Limb (tissue), 2 donors: Measurements from ENCODE around the gene CTNNA2.

Experiments
- DNase-seq, 2 donors: peaks; one replicate each; pipeline ENCODE4 v3.0.0-alpha.2; 2016; ENCODE audit errors: extremely low spot score in 2 of 2

The CTNNA2 gene

DNA sequence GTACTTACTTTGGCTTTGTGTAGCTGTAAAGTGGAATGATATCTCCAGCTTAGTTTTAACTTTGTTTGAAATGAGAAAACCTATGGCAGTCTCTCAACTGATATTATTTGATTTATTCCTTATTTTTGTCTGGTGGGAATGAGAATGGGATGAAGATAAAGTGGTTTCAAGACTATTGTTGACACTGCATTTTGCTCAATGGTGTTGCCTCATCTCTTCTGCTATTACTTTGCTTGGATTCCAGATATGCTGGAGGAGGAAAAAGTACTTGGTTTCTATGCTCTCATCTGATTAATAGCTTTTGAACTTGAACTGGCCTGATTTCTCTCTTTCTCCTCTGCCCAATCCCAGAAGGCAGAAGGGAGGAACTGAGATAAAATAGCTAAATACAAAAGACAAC, 198.2 kb downstream of the CTNNA2 start:
- no peak for DNase-seq

GRCh38 chr2:79713131-79713785, 200.4 kb downstream of the CTNNA2 start:
- DNase-seq: no peak

GRCh38 chr2:79714283-79714682, 201.4 kb downstream of the CTNNA2 start:
- no peak for DNase-seq

DNA sequence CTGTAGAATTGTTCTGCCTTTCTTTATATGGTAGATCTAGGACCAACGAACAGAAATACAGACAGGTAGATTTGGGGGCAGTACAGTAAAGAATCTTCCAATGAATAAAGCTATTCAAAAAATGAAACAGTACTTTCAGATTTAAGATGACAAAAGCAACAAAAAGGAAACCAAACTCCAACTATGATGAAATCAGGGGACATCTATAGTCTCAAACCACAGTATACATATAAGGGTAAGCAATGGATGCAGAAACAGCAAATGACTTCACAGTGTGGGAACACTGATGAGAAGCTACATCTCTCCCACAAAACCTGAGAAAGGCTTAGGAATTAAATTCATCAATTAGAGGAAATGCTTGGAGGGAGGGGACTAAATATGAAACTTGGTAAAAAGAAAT, 202.5 kb downstream of the CTNNA2 start:
- no peak for DNase-seq

GRCh38 chr2:79716266-79716665, 203.4 kb downstream of the CTNNA2 start:
- no peak for DNase-seq

GRCh38 chr2:79717364-79718007, 204.6 kb downstream of the CTNNA2 start:
- no peak for DNase-seq

GRCh38 chr2:79721061-79721460, 208.2 kb downstream of the CTNNA2 start:
- DNase-seq: no peak

- no peak for DNase-seq
Observed at GRCh38 chr2:79721966-79722365, 209.1 kb downstream of the CTNNA2 start.

- no peak for DNase-seq
Observed at GRCh38 chr2:79723830-79724229, 211.0 kb downstream of the CTNNA2 start.

DNA sequence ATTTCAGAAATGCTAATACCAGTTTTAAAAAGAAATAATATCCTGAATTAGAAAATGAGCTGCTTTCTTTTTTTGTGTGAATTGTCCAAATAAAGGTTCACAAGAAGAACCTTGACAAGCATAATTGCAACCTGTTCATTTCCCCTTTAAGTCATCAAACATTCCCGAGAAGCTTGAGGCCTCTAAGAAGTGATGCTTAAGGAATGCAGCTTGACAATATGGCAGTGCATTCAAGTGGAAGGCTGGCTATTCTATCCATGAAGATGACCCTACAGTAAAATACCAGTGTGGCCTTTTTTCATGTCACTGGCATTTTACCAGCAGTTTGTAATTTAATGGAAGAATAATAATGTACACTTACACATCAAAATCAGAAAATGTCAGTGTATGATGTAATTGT, 216.7 kb downstream of the CTNNA2 start:
- no peak for DNase-seq

DNA sequence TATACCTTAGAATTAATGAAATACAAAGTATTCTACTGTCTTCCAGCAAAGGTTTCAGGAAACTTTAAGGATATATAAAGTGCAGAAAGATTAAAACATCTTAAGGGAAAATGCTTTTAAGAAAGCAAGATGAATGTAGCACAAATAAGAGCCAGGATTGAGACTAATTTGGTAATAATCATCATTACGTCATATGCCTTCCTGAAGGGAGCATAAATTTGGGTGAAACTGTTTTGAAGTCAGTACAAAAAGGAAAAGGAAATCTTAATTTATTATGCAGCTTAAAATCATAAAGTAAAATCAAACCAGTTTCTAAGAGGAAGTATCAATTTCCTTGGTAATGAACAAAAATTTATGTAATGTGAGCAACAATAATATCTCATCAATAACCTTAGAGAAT, 221.7 kb downstream of the CTNNA2 start:
- DNase-seq: no peak

- DNase-seq: no peak
Observed at GRCh38 chr2:79740879-79741443, 228.1 kb downstream of the CTNNA2 start.

DNA sequence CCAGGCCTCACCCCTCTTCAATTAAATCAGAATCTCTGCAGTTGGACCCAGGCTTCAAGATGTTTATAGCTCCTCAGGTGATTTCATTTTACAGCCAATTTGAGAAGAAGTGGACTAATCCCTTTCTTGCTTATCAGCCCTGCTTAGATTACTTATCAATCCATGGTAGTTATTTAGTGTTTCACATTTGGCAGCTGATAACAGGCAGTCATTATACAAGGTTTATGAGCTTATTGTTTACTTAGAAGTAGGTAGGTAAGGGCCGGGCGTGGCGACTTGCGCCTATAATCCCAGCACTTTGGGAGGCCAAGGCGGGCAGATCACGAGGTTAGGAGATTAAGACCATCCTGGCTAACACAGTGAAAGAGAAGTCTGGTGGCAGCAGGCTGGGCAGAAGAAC, 237.5 kb downstream of the CTNNA2 start:
- no peak for DNase-seq

GRCh38 chr2:79757526-79757925, 244.7 kb downstream of the CTNNA2 start:
- no peak for DNase-seq

DNA sequence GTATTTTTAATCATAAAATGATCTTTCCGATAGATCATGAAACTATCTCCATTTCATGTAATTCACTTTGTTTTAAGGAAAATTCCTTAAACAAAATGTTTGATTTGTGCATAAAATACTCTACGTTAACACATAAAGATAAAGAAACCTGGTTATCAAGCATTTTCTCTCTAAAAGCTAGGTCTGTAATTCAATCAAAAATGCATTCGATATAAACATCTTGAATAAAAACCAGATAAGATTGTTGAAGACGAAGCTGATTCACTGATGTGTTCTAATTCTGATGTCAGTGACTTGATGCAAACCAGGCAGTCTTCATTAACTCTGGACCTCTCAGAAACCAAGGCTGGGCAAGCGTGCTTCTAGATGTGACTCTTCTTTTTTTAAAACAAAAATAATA, 245.2 kb downstream of the CTNNA2 start:
- no peak for DNase-seq

DNA sequence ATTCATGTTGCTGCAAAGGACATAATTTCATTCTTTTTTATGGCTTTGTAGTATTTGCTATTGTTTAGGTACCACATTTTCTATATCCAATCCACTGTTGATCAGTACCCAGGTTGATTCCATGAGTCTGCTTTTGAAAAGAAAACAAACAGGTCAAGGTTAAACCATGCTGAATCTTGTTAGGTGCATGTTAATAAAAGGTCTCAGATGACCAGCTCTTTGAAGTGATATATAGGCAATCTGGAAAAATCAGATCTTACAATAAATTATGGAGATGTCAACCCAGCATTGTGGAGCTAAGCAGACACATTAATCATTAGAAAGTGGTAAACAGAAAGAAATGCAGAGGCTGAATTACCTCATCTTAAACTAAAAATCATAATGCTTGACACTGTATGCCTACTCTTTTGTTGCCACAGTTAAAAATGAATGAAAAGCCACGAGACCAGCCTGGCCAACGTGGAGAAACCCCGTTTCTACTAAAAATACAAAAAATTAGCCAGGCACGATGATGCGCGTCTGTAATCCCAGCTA, 246.0 kb downstream of the CTNNA2 start:
- DNase-seq: no peak

GRCh38 chr2:79770926-79771325, 258.1 kb downstream of the CTNNA2 start:
- DNase-seq: no peak

DNA sequence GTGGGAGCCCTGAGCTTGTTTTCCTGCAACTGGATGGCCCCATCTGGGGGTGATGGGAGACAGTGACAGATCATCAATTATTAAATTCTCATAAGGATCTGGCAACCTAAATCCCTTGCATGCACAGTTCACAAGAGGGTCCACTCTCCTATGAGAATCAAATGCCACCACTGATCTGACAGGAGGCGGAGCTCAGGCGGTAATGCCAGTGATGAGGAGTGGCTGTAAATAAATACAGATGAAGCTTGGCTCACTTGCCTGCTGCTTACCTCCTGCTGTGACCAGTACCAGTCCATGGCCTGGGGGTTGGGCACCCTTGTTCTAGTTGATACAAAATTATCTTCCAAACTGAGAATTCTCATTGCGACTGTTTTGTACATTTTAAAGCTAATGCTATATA, 258.6 kb downstream of the CTNNA2 start:
- no peak for DNase-seq

DNA sequence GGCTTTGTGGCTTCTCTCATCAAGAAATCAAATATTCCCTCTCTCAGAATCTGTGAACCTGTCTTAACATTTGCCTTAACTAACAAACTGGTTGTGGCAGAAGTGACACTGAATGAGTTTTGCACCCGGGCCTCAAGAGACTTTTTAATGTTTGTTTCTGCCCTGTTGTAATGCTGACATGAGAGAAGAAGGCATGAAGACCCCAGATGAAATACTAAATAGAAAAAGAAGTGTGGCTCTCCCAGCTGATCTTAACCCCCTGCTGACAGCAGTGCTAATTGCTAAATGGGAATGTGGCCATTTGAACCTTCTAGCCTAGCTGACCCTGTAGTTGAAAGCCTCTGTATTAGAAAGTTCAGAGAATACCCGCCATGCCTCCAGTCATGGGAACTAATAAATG, 261.2 kb downstream of the CTNNA2 start:
- no peak for DNase-seq

DNA sequence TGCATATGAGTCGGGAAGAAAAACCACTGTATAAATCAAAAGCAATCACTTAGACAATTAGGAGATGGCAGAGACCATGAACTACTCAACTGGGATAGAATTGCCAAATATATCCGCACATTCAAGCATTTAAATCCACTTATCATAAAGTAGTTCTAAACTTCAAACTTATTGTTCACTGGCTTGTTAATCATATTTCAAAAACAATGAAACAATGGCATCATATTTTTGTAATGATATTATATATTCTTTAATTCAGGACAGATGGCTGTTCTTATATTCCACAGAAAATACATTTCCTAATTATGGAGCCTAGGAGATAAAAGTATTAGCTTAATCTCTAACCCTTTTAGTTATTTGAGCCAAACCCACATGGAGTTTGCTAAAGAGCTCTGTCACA, 263.6 kb downstream of the CTNNA2 start:
- DNase-seq: no peak

DNA sequence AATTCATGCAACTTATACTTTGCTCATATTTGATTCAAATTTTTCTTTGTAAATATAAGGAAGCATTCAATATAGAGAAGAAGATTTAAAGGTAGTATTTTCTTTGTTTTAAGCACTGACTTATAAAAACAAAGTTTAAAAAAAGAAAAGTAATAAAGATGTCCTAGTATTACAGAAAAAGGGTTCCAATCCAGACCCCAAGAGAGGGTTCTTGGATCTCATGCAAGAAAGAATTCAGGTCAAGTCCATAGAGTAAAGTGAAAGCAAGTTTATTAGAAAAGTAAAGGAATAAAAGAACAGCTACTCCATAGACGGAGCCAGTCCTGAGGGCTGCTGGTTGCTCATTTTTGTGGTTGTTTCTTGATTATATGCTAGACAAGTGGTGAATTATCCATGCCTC, 267.9 kb downstream of the CTNNA2 start:
- no peak for DNase-seq

DNA sequence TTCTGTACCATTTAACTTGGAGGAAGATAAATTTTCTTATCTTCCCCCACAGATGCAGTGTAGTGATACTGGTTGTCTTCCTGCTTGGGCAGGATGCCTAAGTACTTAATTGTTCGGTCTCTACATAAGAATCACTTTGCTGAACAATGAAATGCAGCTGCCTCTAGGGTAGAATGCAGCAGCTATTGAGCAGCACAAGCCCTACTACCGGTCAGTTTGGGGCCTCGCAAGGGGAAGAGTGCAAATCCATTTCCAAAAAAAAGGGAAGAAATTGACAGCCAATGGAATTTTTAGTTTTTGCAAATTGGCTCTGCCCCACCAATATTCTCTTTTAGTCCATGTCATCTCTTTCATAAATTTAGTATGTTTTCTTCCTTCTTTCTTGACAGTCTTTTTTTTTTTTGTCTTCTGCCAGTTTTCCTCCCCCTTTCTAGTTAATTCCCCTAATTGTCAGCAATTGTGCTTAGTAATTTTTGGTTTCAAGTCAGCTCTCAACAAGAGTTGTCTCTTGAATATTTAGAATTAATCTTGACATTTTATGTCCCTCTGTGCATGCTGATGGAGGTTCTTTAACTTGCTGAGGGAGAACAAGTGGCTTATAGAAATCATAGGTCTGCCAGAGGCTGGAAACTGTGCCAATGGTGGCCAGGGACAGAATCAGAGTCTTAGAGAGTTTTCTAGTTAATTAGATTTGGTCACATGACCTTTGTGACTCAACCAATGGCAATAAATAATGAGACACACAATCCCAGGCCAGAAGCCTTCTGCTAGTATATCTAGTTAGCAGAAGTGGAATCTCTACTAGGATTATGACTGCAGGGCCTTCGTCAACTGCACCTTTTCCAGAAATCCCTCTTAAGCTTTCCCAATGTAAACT, 270.0 kb downstream of the CTNNA2 start:
- DNase-seq: no peak
